HG03060 (cell line): Measurements from ENCODE around the gene FAM168B.

Experiments
- ATAC-seq: cut with Tn5 transposase; IDR thresholded peaks from one replicate; pipeline ENCODE4 v1.9.1; 2021; ENCODE audit warnings: low read depth, moderate number of reproducible peaks; ENCODE audit not compliant: unreplicated experiment

The FAM168B gene

DNA sequence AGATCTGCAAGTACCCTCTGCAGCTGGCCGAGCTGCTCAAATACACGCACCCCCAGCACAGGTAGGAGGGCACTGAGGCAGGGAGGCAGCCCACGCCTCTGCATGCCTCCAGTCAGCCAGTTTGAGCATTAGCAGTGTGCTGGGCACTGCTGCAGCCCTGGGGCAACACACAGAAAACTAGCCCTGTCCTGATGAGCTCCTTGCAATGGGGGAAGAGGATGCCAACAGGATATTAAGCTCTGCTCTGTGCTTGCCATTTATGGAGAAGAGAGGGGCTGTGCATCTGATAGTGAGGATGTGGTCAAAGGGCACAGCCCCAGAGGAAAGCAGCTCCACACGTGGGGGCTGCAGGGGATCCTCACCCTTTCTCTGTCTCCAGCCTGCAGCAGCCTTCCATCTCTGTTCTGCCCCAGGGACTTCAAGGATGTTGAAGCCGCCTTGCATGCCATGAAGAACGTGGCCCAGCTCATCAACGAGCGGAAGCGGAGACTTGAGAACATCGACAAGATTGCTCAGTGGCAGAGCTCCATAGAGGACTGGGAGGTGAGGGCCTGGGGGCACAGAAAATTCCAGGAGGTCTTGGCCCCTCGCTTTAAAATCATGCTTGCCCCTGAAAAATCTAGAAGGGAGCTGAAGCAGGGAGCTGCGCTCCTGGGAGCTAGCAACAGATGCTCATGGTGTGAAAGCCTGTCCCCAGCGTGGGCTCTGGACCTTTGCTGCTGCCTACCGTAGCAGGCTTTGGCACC is 51.7 kb downstream of the FAM168B start:
- ATAC-seq = no peak

DNA sequence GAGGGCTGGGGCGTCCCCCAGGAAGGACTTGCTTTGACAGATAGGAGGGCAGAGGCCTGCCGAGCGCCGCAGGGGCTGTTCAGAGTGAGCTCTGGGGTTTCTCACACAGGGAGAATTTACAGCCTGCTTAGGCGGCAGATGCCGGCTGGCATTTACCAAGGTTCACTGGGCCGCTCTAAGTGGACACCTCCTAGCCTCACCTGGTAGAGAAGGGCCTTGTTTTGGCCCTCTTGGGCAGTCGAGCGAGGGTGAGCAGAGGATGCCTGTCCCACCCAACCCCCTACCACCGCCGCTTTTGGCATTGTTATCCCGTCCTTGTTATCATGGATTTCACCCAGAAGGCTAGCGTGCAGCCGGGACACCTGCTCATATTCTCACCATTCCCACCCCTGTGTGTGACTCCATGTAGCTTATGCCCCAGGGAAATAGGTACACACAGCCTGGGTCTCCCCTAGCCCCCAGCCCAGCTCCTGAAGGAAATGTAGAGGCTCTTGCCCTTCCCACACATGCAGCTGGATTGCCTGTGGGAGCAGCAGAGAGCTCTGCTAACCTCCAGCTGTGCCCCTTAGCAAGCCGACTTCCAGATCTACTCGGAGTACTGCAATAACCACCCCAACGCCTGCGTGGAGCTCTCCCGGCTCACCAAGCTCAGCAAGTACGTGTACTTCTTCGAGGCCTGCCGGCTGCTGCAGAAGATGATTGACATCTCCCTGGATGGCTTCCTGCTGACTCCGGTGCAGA is 52.4 kb downstream of the FAM168B start:
- ATAC-seq = no peak

GRCh38 chr2:131039908-131040660 is 53.2 kb downstream of the FAM168B start:
- no peak for ATAC-seq

GRCh38 chr2:131039535-131039907 is 53.7 kb downstream of the FAM168B start:
- ATAC-seq = no peak

DNA sequence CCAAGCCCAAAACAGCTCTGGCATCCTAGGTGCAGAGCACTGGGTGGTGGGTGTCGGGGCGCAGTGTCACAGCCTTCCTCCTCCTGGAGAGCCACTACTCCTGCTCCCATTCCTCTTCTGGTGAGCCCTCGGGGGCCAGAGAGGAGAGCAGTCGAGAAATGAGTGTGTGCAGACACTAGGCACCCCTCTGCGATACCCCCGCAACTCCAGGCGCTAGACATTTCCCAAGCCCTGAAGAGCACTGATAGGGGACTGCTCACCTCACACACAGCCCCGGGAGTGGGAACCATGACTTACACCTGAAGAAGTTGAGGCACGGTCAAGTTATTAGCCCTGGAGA is 54.2 kb downstream of the FAM168B start:
- ATAC-seq = no peak

DNA sequence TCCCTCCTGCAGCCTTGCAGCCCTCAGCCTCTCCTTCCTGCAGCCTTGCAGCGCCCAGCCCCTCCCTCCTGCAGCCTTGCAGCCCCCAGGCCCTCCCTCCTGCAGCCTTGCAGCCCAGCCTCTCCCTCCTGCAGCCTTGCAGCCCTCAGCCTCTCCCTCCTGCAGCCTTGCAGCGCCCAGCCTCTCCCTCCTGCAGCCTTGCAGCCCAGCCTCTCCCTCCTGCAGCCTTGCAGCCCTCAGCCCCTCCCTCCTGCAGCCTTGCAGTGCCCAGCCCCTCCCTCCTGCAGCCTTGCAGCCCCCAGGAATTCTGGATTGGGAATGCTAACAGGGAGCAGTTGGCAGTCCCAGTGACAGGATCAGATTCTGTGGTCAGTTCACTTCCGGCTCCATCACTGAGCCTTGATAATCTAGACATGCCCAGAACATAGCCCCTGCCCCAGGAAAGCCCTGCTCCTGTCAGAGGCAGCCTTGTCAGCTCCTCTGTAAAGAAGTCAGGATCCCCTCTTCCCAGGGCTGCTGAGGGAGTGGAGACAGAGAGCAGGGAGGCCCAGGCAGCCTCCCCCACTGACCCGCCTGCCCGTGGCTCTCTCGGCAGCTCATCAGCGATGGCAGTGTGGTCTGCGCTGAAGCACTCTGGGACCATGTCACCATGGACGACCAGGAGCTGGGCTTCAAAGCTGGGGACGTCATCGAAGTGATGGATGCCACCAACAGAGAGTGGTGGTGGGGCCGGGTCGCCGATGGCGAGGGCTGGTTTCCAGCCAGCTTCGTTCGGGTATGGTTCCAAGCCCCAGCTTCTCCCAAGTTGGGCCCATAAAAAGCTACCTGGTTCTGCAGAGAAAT is 54.8 kb downstream of the FAM168B start:
- ATAC-seq = no peak

- no peak for ATAC-seq
These were observed 55.6 kb downstream of the FAM168B start for GRCh38 chr2:131037398-131038257.

- no peak for ATAC-seq
These were observed 56.4 kb downstream of the FAM168B start for GRCh38 chr2:131036696-131037397.

DNA sequence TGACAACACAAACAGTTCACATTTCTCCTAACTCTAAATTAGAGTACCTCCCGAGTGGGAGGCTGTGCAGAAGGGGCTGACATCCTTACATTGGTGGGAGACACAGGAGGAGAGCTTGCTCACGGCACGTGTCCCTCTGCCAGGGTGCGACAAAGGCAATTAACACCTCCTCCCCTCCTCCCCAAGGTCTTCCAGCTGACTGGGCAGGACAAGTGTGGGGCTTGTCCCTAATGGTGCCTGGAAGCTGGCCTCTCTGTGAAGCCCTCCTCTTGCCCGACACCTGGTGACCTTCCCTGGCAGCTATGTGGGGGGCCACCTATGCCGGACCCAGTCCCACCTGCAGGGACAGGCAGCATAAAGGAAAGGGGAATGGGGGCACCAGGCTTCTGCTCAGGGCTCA is 57.0 kb downstream of the FAM168B start:
- ATAC-seq = no peak

GRCh38 chr2:131035826-131036231 is 57.4 kb downstream of the FAM168B start:
- no peak for ATAC-seq

DNA sequence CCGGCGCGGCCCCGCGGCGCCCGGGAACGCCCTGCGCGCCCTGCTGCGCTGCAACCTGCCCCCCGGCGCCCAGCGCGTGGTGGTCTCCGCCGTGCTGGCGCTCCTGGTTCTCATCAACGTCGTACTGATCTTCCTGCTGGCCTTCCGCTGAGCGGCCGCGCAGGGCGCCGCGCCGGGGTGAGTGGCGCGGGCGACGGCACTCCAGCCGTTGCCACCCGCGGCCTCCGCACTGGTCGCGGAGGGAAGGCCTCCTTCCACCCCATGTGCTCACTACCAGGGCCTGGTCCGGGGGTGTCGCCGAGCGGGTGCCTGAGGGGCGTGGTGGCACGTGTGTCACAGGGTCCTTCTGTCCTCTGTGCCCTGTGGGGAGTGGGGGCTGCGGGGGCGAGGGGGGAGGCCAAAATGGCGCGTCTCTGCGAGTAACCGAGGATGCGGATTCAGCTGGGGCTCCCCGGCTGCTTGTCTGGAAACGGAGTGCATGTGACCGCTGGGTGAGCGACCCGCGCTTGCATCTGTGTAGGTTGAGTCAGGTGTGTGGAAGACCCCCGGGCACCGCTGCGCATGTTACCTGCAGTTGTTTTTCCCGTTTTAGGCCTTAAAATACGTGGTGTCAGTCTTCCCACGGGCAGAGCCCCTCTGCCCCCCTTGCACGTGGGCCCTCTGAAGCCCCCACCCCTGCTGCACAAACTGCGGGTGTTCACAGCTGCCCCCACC is 58.0 kb downstream of the FAM168B start:
- ATAC-seq = no peak

DNA sequence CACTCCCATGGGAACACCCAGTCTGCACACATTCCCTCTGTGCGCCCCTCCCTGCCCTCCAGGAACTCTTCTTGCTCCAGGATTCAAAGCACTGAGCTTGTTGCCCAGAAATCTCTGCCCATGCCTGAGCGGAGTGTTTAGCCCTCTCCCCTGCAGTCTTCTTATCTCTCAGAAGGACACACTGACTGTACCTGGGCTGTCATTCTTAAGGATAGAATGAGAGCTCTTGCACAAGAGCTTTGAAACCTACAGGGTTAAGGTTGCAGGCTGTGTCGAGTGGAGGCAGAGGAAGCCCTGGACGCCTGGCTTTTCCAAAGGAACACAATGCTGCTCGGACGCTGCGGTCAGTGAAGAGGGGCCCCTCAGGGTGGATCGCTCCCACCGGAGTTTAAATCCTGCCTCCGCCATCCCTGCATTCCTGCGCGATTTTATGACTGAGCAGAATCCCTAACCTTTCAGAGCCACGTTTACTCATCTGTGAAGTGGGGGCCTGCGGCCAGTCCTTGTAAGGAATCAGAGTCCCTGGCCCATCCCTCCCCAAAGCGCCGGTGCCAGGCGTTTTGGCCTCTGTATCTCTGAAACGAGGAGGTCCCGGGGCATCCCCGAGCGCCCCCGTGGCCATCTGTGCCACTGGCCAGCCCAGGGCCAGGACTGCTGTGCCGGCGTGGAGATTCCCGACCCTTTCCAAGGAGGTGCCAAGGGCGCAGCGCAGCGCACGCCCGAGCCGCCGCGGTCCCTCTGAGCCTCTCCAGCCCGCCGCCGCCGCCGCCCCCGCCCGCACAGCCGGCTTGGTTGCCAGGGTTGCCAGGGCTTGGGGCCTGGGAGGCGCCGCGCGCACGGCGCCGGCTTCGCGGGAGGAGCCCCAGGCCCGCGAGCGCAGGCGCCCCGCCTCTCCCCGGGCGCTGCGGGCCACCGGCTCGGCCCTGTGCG is 58.9 kb downstream of the FAM168B start:
- no peak for ATAC-seq

DNA sequence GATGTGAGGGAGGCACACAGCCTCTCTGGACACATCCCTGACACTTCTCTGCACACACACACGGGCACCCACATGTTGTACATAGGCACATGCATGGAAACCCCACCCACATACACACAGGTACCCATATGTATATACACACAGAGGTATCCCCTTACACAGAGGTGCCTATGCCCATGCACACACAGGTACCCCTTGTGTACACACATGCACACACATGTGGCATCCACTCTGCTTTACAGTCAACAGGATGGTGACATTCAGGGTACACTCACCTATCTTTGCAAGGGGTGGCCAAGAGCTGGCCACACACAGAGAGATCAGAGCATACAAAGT is 59.5 kb downstream of the FAM168B start:
- ATAC-seq = no peak

GRCh38 chr2:131032393-131032836 is 60.8 kb downstream of the FAM168B start:
- ATAC-seq = no peak

DNA sequence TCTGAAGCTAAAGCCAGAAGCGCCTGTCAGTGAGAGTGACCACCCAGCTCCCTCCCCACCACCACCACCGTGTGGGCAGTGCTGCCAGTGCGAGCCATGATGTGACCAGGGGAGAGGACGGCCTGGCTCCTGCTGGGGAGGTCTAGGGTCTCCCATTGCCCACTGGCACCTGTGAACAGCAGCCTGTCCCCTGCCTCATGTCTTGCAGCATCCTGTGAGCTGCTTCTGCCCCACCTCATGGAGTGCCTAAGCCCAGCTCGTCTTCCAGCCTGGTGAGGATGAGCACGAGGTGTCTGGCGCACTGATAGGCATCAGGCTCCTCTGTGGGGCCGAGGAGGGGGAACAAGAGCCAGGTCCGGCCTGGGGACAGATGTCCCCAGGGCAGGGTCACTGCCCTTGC is 61.4 kb downstream of the FAM168B start:
- no peak for ATAC-seq

DNA sequence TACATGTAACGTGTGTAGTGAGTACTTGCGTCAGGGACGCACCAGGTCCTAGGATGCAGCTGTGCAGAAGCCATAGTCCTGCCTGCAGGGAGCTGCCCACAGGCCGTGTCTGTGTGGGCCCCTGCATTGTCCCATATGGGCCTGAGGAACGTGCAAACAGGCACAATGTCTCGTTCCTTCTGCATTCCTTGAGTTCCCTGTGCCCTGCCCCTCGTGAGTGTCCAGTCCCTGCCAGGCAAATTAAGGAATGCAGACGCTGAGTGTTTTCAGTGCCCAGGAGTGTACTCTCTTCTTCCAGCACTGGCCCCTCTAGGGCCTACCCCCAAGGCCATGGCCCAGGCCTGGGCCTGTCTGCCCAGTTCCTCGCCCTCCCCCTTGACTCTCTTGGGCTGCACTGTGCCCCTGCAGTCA is 61.8 kb downstream of the FAM168B start:
- ATAC-seq = no peak

DNA sequence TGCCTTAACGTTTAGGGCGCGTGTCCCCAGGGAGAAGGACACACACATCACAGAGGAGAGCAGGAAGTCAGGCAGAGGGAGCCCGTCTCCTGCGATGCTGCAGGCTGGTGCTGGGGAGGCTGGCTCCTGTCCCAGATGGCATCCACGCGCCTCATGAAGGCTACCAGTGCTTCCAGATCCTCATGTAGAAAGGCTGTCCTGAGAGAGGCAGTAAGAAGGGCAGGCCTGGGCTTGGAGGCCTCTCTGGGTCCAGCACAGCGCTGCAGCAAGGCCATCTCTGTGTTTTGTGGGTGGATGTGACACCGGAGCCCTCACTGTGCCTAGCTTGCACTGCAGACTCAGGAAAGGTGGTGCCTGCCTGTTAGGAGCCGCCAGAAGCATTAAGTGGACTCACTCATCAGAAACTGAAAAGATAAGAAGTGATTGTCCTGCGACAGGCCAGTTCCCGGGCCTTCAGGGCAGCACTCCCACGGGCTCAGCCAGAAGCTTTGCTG is 62.7 kb downstream of the FAM168B start:
- no peak for ATAC-seq
